GM19324 (cell line): ENCODE results near the gene PGM2L1.

ENCODE experiments used
- ATAC-seq: cut with Tn5 transposase; IDR thresholded peaks from one replicate; pipeline ENCODE4 v1.9.1; 2021; ENCODE audit warnings: mild to moderate bottlenecking, moderate library complexity; ENCODE audit not compliant: unreplicated experiment, low FRiP score

Gene PGM2L1

DNA sequence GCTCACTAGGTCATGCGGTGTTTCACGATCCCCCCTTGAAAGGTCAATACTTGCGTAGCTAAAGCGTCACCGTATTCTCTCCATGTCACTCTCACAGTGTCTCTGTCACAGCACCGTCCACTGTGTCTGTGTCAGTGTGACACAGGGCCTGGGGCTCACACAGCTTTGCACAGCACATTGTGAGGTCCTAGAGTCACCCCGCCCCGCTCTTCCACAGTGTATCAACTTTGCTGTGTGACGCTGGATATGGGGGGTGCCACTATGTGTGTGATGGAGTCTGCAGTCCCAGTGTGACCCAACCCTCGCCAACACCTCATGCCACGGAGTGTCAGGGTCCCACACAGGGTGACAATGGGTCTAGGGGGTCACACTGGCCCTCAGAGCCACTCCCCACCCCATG lies 87.4 kb downstream of the PGM2L1 start:
- no peak for ATAC-seq

DNA sequence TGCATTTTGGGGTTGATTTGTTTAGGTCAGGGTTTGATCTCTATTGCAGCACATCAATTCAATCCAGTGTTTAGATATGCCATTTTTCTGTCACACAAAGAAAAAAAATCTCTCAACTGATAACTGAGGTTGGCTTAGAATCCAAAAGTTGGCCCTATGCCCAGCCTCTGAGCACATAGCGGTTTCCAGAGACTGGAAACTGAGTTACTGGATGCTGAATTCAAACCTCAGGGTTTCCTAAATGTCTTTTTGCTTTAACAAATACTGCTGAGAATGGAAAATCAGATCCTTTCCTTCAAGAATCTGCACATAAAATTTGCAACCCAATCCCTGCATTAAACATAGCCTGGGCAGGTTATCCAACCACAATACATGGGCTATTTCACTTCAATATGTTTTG lies 90.8 kb downstream of the PGM2L1 start:
- no peak for ATAC-seq

DNA sequence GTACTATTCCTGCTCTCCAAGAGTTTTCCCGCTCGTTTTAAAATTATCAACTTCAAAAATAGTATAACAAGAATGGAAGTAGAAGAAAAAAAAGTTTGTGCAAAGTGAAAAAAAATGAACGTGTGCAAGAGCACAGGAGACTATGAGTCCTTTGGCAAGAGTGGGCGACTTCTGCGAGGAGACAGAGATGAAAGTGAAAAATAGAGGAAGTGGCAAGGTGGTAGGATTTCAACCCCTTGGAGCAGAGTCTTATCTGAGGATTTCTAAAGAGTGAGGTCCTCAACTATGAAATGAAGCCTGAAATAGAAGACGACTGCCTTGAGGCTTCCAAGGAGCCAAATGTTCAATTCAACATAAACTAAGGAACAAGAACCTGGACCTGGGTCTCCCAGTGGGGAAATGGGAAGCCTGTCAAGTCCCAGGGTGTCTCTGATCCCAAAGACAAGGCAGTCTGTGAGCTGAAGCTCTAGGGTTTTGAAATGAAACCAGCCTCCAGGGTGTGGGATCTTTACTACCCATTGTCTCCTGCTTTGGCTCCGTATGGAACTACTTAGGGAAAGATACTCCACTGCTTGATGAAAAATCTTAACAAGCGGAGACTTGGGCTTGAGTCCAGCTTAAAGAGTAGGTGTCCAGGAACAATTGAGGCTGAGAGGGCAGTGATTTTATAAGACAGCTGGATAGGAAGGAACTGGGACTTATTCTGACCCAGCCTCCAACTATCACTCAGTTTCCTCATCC lies 91.6 kb downstream of the PGM2L1 start:
- ATAC-seq = no peak

DNA sequence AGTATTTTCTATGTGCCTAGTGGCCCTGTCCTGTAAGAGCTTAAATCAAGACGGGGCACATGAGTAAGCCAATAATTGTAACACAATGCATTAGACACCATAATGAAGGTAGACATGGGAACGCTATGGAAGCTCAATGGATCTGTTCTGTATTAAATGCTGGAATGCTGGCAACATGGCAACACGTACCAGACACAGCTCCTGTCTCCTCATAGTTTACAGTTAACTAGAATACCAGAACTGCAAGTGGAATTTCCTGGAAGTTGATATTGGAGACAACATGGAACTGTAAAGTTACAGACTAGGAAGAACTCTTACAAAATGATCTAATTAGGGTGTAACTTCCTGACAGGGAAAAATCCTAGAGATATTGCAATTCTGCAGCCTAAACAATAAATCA lies 99.2 kb downstream of the PGM2L1 start:
- no peak for ATAC-seq

DNA sequence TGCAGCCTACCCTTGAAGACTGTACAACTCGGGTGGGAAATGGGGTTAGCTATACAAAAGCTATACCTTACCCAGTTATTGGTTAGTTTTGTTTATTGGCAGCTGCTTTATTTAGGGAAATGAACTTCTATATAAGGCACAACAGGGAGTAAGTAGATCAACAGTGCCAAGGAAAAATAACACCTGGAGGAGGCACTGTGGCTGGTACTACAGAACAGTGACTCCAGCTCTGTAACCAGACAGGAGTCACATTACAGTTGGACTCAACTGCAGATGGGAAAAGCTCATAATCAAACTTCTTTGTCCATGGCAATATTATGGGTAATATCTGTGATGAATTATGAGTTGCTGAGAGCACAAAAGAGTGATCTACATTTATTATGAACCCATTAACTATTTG lies 100.7 kb downstream of the PGM2L1 start:
- ATAC-seq = no peak

DNA sequence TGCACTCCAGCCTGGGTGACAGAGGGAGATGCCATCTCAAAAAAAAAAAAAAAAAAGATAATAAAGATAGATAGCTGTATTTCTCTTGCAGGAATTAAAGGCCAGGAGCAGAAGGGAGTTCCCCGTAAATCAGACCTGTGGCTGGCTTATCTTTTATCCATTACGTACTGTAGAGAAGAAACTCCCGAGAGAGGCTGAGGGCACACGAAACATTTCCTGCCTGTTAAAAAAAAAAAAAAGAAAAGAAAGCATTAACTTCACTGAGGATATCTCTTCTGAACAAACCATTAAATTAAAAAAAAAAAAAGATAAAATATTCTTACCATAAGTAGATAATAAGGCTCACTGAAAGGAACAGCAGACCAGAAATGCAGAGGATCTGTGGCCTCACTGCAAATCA lies 109.3 kb downstream of the PGM2L1 start:
- no peak for ATAC-seq

DNA sequence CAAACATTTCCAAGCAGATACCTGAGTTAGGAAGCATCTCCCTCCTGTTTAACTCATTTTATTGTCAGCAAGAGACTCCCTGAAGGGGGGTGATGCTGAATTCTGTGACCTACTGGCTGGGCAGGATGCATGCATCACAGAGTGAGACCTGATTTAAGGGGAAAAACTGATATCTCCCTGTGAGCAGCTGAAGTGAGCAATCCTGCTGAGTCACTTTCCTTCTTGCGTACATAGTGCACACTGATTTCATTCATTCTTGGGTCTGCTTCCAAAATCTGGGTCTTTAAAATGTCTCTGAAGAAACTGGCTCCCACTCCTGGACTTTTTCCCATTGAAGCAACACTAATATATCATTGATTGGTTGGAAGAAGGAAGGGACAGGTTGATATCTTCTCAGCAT lies 110.1 kb downstream of the PGM2L1 start:
- ATAC-seq = no peak

DNA sequence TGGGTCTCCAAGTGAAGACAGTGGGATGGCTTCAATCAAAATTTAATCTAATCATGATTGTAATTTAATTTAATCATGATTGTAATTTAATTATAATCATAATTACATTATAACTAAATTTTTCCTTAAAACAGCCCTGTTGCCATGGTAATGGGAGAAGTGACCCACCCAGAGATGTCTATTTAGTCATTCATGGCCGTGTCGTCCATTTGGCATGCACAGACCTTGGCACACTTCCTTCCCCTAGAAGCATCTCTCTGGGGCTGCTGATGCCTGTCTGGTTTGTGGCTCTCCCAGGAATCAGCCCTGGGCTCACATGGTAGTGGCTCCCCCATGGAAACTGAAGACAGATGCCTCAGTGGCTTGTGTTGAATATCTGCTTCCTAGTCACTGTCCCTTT lies 113.8 kb downstream of the PGM2L1 start:
- no peak for ATAC-seq

DNA sequence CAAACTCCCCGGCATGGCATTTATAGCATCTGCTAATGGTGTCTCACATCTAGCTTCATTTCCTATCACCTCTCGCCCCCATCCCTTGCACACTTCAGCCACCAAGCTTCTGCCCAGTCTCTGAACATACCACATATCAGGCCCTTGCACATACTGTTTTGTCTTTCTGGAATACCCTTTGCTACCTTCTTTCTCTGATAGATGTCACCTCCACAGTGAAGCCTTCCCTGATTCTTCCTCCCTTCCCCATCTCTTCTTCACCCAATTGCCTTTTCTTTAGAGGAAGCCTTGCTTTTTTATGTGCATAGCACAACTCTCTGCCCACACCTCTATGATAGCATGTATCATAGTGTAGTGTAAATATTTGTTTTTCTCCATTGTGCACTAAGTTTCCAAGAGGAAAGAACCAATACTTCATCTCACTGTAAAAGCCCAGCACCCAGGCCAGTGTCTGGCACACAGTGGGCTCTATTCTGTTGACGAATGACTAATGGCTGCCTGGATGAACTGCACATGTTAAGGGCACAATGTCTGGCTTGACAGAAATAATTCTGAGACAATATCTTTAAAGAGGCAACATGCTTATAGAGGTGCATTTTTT lies 114.6 kb downstream of the PGM2L1 start:
- no peak for ATAC-seq

DNA sequence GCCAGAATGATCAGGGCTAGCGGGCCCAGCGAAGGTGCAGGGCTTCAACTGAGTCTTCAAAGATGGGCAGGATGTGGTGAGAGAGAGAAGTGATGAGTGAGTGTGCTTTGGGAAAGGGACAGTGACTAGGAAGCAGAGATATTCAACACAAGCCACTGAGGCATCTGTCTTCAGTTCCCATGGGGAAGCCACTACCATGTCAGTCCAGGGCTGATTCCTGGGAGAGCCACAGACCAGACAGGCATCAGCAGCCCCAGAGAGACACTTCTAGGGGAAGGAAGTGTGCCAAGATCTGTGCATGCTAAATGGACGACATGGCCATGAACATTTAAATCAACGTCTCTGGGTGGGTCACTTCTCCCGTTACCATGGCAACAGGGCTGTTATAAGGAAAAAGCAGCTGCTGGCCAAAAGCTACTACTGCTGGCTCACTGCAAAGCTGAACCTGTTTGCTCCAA lies 115.3 kb downstream of the PGM2L1 start:
- no peak for ATAC-seq

DNA sequence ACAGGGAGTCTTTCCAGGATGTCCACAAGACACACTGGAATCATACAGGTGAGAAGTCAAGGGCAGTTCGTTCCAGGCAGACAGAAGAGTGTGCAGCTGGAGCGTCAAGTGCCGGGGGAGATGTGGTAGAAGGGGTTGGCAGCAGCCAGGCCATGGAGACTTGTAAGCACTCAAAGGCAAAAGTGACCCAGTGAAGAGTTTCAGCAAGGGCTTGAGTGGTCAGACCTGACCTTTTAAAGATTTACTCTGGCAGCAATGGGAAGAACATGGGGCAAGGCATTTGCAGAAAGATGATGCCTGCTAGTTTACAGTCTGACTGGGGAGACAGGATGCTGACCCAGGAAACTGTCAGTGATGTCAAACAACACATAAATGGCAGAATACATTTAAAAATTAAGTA lies 115.8 kb downstream of the PGM2L1 start:
- no peak for ATAC-seq

DNA sequence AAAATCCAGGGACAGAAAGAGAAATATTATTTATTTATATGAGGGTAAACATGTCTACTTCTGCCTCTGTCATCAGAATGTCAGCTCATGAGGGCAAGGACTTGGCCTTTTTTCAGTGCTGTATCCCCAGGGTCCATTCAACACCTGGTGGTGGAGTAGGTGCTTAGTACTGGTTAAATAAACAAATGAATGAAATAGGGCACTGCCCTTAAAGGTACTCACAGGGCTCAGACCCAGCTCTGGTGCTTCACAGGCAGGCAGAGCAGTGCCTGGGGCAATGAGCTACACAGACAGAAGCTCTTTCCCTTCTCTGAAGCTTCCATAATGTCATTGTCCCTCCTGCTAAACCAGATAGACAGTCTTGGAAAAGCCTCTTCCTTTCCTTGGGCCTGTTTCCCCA lies 117.7 kb downstream of the PGM2L1 start:
- ATAC-seq = no peak
